Left ventricle myocardium inferior (tissue), 1 donor: ENCODE data around the gene C5. TPM values are rescaled to one million over a fixed set of nuclear protein-coding genes. Genes with fewer than 3 reads are reported as not detected.

Source experiments
- DNase-seq: peaks from one replicate; pipeline ENCODE4 v3.0.0-alpha.2; 2020
- H3K27ac ChIP-seq: fragments of 200-600 bp; replicated peaks from 2 replicates; pipeline ENCODE4 v1.8.0; 2021
- H3K27me3 ChIP-seq: fragments of 200-600 bp; 2 replicates; pipeline ENCODE4 v1.8.0; 2021; ENCODE audit warnings: low read depth
- H3K36me3 ChIP-seq: fragments of 200-600 bp; 2 replicates; pipeline ENCODE4 v1.8.0; 2021
- H3K4me1 ChIP-seq: fragments of 200-600 bp; 2 replicates; pipeline ENCODE4 v1.8.0; 2021
- H3K4me3 ChIP-seq: fragments of 200-600 bp; 2 replicates; pipeline ENCODE4 v1.8.0; 2021; ENCODE audit warnings: mild to moderate bottlenecking, moderate library complexity
- H3K9me3 ChIP-seq: fragments of 200-600 bp; replicated peaks from 2 replicates; pipeline ENCODE4 v1.8.0; 2021
- CTCF ChIP-seq: fragments of 200-600 bp; IDR thresholded peaks from 2 replicates; pipeline ENCODE4 v1.8.0; 2021; ENCODE audit warnings: antibody characterized with exemption, mild to moderate bottlenecking, borderline replicate concordance
- intact Hi-C: fragments of 100-400 bp; cut with micrococcal nuclease; formaldehyde crosslinking; loops from one replicate; pipeline ENCODE4 v1.11.0; 2022
- total RNA-seq: library from RNA; stranded (reverse); fragmentation: NEBNext Ultra II Directional; extraction: Animal tissue kit (Norgen Biotek cat#: 25700); gene quantifications from one replicate; pipeline ENCODE4 v1.2.1, GENCODE V29; 2021
- donor health status: DM: no; HTN: yes; CAD: no; lungs with severe emphysema.

The C5 gene
- total RNA-seq, 1 donor from 2014 or later, result 0.63 TPM

- peak; percentile 13 for TF ChIP-seq CTCF
- Histone ChIP-seq H3K9me3 (no peaks in the 10 kb centered on the region), H3K36me3 (no peaks in the 10 kb centered on the region), H3K27me3 (no peaks in the 10 kb centered on the region), H3K27ac (peak overlapping the region; percentile 56), H3K4me3 (no peak overlapping the region), H3K4me1 (peaks cover 50% of the 10 kb centered on the region)
- peak; percentile 71 for DNase-seq
- intact Hi-C loops, result no loop called here
Measured at GRCh38 chr9:120916588-120916987, 133.5 kb downstream of the C5 start.

- Histone ChIP-seq H3K36me3 (peaks cover 5% of the 10 kb centered on the region), H3K4me3 (no peak overlapping the region), H3K9me3 (no peaks in the 10 kb centered on the region), H3K4me1 (peaks cover 44% of the 10 kb centered on the region), H3K27me3 (no peaks in the 10 kb centered on the region), H3K27ac (peak overlapping the region; percentile 56)
- no peak for TF ChIP-seq CTCF
- no peak for DNase-seq
- intact Hi-C loops, result no loop called here
Measured at GRCh38 chr9:120915854-120916470, 134.1 kb downstream of the C5 start.

GRCh38 chr9:120914953-120915352 is 135.1 kb downstream of the C5 start:
- intact Hi-C loops, result no loop called here
- no peak for DNase-seq
- peaks cover 8% of the 10 kb centered on the region for H3K36me3 ChIP-seq
- peaks cover 34% of the 10 kb centered on the region for H3K4me1 ChIP-seq
- H3K27ac ChIP-seq, result peak overlapping the region; percentile 35
- H3K9me3 ChIP-seq, result no peaks in the 10 kb centered on the region
- no peak for TF ChIP-seq CTCF
- H3K27me3 ChIP-seq, result no peaks in the 10 kb centered on the region
- no peak overlapping the region for H3K4me3 ChIP-seq

GRCh38 chr9:120914396-120914795 is 135.7 kb downstream of the C5 start:
- Histone ChIP-seq H3K27ac (peak overlapping the region; percentile 35), H3K4me3 (no peak overlapping the region), H3K4me1 (peaks cover 28% of the 10 kb centered on the region), H3K36me3 (peaks cover 8% of the 10 kb centered on the region), H3K27me3 (no peaks in the 10 kb centered on the region), H3K9me3 (no peaks in the 10 kb centered on the region)
- TF ChIP-seq CTCF, result no peak
- no peak for DNase-seq
- intact Hi-C loops, result no loop called here

- intact Hi-C loops, result no loop called here
- Histone ChIP-seq H3K36me3 (peaks cover 14% of the 10 kb centered on the region), H3K27ac (peak overlapping the region; percentile 35)
Measured at GRCh38 chr9:120913647-120914264, 136.3 kb downstream of the C5 start.

More at GRCh38 chr9:120913647-120914264, 136.3 kb downstream of the C5 start:
- no peak for DNase-seq
- Histone ChIP-seq H3K27me3 (no peaks in the 10 kb centered on the region), H3K4me1 (peaks cover 22% of the 10 kb centered on the region), H3K4me3 (no peak overlapping the region), H3K9me3 (no peaks in the 10 kb centered on the region)
- no peak for TF ChIP-seq CTCF
